GM12878 (cell line): ENCODE results near the gene CCDC141. TPM values are rescaled to one million over a fixed set of nuclear protein-coding genes. Genes with fewer than 3 reads are reported as not detected.

ENCODE experiments used
- ATAC-seq: fragments of 200-7000 bp; cut with Tn5 transposase; 3 replicates; pipeline ENCODE4 v1.9.1; 2020; ENCODE audit warnings: mild to moderate bottlenecking, moderate library complexity
- BruUV-seq: library from RNA; stranded (reverse); fragments of 400-500 nt; replicated peaks from 2 replicates; lab custom pipeline; 2021; lab: Mats Ljungman, UMichigan
- CTCF ChIA-PET: fragments of 300-600 bp; sonication (Branson Sonifier 250); formaldehyde crosslinking; extraction: SDS; loops from one replicate; lab custom pipeline; 2021; ENCODE audit warnings: inconsistent platforms; lab: Yijun Ruan, JAX
- POLR2A ChIA-PET: fragments of 350-600 bp; formaldehyde crosslinking; extraction: SDS; loops from one replicate; lab custom pipeline; 2021; ENCODE audit warnings: inconsistent platforms; lab: Charles Lee
- RAD21 ChIA-PET: fragments of 300-600 bp; sonication (Branson Sonifier 250); formaldehyde crosslinking; loops from one replicate; lab custom pipeline; 2023; ENCODE audit warnings: antibody characterized with exemption; ENCODE audit not compliant: unreplicated experiment; lab: Charles Lee
- SMC1A ChIA-PET: fragments of 300-600 bp; sonication (Branson Sonifier 250); formaldehyde crosslinking; loops from one replicate; lab custom pipeline; 2023; ENCODE audit not compliant: unreplicated experiment, uncharacterized antibody; lab: Charles Lee
- DNase-seq: peaks from one replicate; pipeline ENCODE4 v3.0.0-alpha.2; 2011; ENCODE audit warnings: low read depth, low spot score
- FAIRE-seq: peaks from 3 replicates; lab custom pipeline; 2011; peaks lifted over from hg19 to GRCh38; lab: Jason Lieb, UNC
- H2AFZ ChIP-seq: 2 replicates; pipeline ENCODE4 v1.6.0; 2011; ENCODE audit warnings: low read depth, low read length, control low read depth; ENCODE audit not compliant: control insufficient read depth
- H3K27ac ChIP-seq: 2 replicates; pipeline ENCODE4 v1.5.1; 2011; ENCODE audit warnings: control low read depth; ENCODE audit not compliant: control insufficient read depth, insufficient read depth
- H3K27me3 ChIP-seq, 2 experiments: replicated peaks in 1 of 2; 2 replicates each; pipeline versions ENCODE4 v1.6.0 to v1.6.1; 2011; ENCODE audit warnings: low read length in 1 of 2; ENCODE audit not compliant: control insufficient read depth in 2 of 2, insufficient read depth in 2 of 2
- H3K36me3 ChIP-seq, 2 experiments: 2 replicates each; pipeline ENCODE4 v1.5.1; 2011; ENCODE audit warnings: low read length in 1 of 2; ENCODE audit not compliant: control insufficient read depth in 2 of 2, insufficient read depth in 2 of 2
- H3K4me1 ChIP-seq: 2 replicates; pipeline ENCODE4 v1.6.1; 2011; ENCODE audit warnings: mild to moderate bottlenecking, low read length, moderate library complexity, mixed read lengths; ENCODE audit not compliant: control insufficient read depth, insufficient read depth
- H3K4me2 ChIP-seq: 2 replicates; pipeline ENCODE4 v1.6.0; 2011; ENCODE audit warnings: control low read depth; ENCODE audit not compliant: control insufficient read depth, insufficient read depth
- H3K4me3 ChIP-seq: fragments of 200-600 bp; sonication (generic); 2 replicates; pipeline ENCODE4 v1.5.1; 2016
- H3K79me2 ChIP-seq: 2 replicates; pipeline ENCODE4 v1.6.0; 2011; ENCODE audit warnings: low read length; ENCODE audit not compliant: control insufficient read depth, insufficient read depth
- H3K9ac ChIP-seq: 2 replicates; pipeline ENCODE4 v1.8.0; 2011; ENCODE audit warnings: low read length, control low read depth, mixed read lengths; ENCODE audit not compliant: control insufficient read depth, insufficient read depth
- H3K9me3 ChIP-seq: replicated peaks from 3 replicates; pipeline ENCODE4 v1.5.1; 2011; ENCODE audit warnings: mild to moderate bottlenecking, low read length; ENCODE audit not compliant: control insufficient read depth, insufficient read depth
- H4K20me1 ChIP-seq: 2 replicates; pipeline ENCODE4 v1.6.0; 2011; ENCODE audit not compliant: control insufficient read depth, insufficient read depth
- CEBPB ChIP-seq, 2 experiments: fragments of 150-350 bp in 1 of 2; IDR thresholded peaks; 2 replicates each; pipeline ENCODE4 v1.6.1; 2012 to 2014; ENCODE audit warnings: low read depth in 2 of 2, low read length in 2 of 2, borderline replicate concordance in 1 of 2, inconsistent platforms in 1 of 2
- ESRRA ChIP-seq: IDR thresholded peaks from 2 replicates; pipeline ENCODE4 v1.6.1; 2012; ENCODE audit warnings: mild to moderate bottlenecking, low read length, improper control_type of control experiment
- NFIC ChIP-seq: IDR thresholded peaks from 2 replicates; pipeline ENCODE4 v1.6.1; 2012; ENCODE audit warnings: low read depth, mild to moderate bottlenecking, inconsistent platforms, low read length, moderate library complexity
- NFXL1 ChIP-seq: fragments of 450-650 bp; IDR thresholded peaks from 2 replicates; pipeline ENCODE4 v1.6.1; 2017; ENCODE audit warnings: antibody characterized with exemption, mild to moderate bottlenecking, borderline replicate concordance
- NFYB ChIP-seq: IDR thresholded peaks from 2 replicates; pipeline ENCODE4 v1.6.1; 2011; ENCODE audit warnings: low read depth, mild to moderate bottlenecking, low read length, improper control_type of control experiment, moderate library complexity; ENCODE audit not compliant: insufficient read depth
- RAD21 ChIP-seq: IDR thresholded peaks from 2 replicates; pipeline ENCODE4 v1.6.1; 2011; ENCODE audit warnings: mild to moderate bottlenecking, low read depth, low read length, moderate library complexity; ENCODE audit not compliant: insufficient read depth
- SKIL ChIP-seq: fragments of 450-650 bp; IDR thresholded peaks from 2 replicates; pipeline ENCODE4 v1.6.1; 2017; ENCODE audit warnings: mild to moderate bottlenecking, low read depth, inconsistent platforms; ENCODE audit not compliant: poor library complexity, severe bottlenecking
- SUZ12 ChIP-seq: fragments of 200-600 bp; sonication (generic); IDR thresholded peaks from one replicate; pipeline ENCODE4 v1.6.1; 2018; ENCODE audit warnings: antibody characterized with exemption, mild to moderate bottlenecking; ENCODE audit not compliant: unreplicated experiment
- USF2 ChIP-seq: IDR thresholded peaks from 2 replicates; pipeline ENCODE4 v1.6.1; 2011; ENCODE audit warnings: low read depth, low read length, improper control_type of control experiment, borderline replicate concordance
- ZBED1 ChIP-seq: IDR thresholded peaks from 2 replicates; pipeline ENCODE4 v1.6.1; 2016; ENCODE audit warnings: borderline replicate concordance
- WGBS: methylation state at CpG from one replicate; pipeline ENCODE4 v1.1.6; 2016; ENCODE audit warnings: low lambda C conversion rate; ENCODE audit not compliant: insufficient replicate concordance, insufficient coverage; ENCODE audit errors: missing lambda C conversion rate; 5-methylcytosine and 5-hydroxymethylcytosine counted together
- in situ Hi-C: fragments of 300-500 bp; cut with MboI; formaldehyde crosslinking; loops from 9 replicates; pipeline ENCODE4 v1.14.3; 2018; ENCODE audit warnings: mixed read lengths
- intact Hi-C: fragments of 100-400 bp; cut with micrococcal nuclease; formaldehyde crosslinking; loops from one replicate; pipeline ENCODE4 v1.14.2; 2022; ENCODE audit not compliant: unreplicated experiment
- polyA plus RNA-seq, 11 experiments: library from polyadenylated mRNA; depleted of rRNA in 4 of 11; unstranded in 6 of 11; stranded (reverse) in 5 of 11; fragments of >200 nt; fragmentation: Nextera tagmentation in 4 of 11; fragmentation: Illumina TruSeq in 1 of 11; extraction: Ambion mirVana in 4 of 11; extraction: Trizol in 1 of 11; gene quantifications; 1 replicate in 1 of 11; 2 replicates in 10 of 11; pipeline versions ENCODE4 v1.2.1 to v1.2.3, GENCODE V29; 2011 to 2016; ENCODE audit warnings: inconsistent platforms in 2 of 11, missing spikeins in 2 of 11, low read depth in 1 of 11
- total RNA-seq, 4 experiments: library from RNA; depleted of rRNA in 3 of 4; stranded (reverse); fragments of >200 nt in 3 of 4; fragmentation: Illumina TruSeq in 1 of 4; extraction: Trizol in 1 of 4; gene quantifications; 2 replicates each; pipeline versions ENCODE4 v1.2.1 to v1.2.3, GENCODE V29; 2013 to 2021

CCDC141 gene
- total and polyA plus RNA-seq, 10 of the 15 experiments (the other 5 are each of a cell fraction or from before 2014, with no cell fraction given), result 0.84 to 12.5 (median 3.6) TPM

GRCh38 chr2:178810422-178810821 is 239.5 kb downstream of the CCDC141 start:
- TF ChIP-seq ESRRA (no peak), SKIL (no peak), RAD21 (no peak), USF2 (no peak), NFIC (no peak), NFYB (no peak), SUZ12 (no peak), ZBED1 (no peak), NFXL1 (no peak), CEBPB (IDR thresholded peaks at IDR 0.05; ENCODE audit: borderline replicate concordance in 1 of 2, low read depth in 2 of 2, low read length in 2 of 2) (no peak)
- TF ChIP-seq, all 136 proteins: peak for 0
- POLR2A ChIA-PET, result no interaction called here
- DNase-seq (no peak), ATAC-seq (no peak), FAIRE-seq (no peak)
- H3K9ac ChIP-seq, result no peak overlapping the region
- H3K4me3 ChIP-seq, result no peak overlapping the region
- no peaks in the 10 kb centered on the region for H3K27me3 ChIP-seq
- H2AFZ ChIP-seq, result no peak overlapping the region
- intact Hi-C loops, result no loop called here
- 60% methylated on average over 5 of the region's 5 CpGs for WGBS
- H3K36me3 ChIP-seq, result no peaks in the 10 kb centered on the region
- CTCF ChIA-PET, result interaction anchor here (1.0 kb wide), 1 partner anchor 632 kb away, joined by 3 read pairs; no protein-coding TSS in a partner anchor
- H3K9me3 ChIP-seq, result no peaks in the 10 kb centered on the region
- in situ Hi-C loops, result no loop called here
- no peaks in the 10 kb centered on the region for H3K4me1 ChIP-seq
- SMC1A ChIA-PET, result no interaction called here
- no peak overlapping the region for H3K4me2 ChIP-seq
- no peak overlapping the region for H3K27ac ChIP-seq
- BruUV-seq, result no TSS peak
- RAD21 ChIA-PET, result no interaction called here
- H3K79me2 ChIP-seq, result no peaks in the 10 kb centered on the region
- no peaks in the 10 kb centered on the region for H4K20me1 ChIP-seq
